ENCODE results near the gene LCN1.

The LCN1 gene

DNA sequence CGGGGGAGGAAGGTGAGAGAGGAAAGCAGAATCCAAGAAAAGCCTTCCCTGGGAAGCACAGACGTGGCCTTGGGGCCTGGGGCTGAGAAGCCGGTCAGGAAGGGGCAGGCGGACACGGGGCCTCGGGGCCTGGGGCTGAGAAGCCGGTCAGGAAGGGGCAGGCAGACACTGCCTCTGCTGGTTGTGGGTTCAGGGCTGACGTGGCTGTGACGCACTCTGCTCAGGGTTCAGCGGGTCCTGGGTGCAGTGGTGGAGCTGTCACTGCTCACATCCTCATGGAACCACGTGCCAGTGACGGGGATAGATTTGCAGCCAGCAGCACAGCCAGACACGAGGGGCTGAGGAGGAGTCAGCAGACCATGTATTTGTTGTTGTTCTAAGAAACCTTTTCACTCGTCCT is 53.1 kb downstream of the LCN1 start:
- no peak for DNase-seq

DNA sequence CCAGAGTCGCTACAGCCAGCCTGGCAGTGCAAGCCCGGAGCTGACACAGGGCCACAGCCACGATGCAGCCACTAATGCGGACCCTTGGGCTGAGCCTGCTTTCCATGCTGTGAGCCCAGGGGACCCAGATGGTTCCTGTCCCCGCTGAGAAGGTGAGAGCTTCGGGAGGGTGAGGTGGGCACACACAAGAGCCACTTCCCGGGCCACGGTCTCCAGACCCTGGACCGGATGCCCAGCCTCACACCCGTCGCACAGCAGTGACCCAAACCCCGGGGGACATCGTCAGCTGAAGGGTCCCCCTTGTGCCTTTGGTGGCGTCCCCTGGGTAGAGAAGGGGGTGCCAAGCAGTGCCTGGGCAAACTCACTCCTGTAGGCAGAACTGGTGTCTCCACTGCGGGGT is 53.7 kb downstream of the LCN1 start:
- DNase-seq = no peak

All from right forelimb (tissue), 1 donor.